Measurements from ENCODE around the gene DUSP5. TPM values are rescaled to one million over a fixed set of nuclear protein-coding genes. Genes with fewer than 3 reads are reported as not detected.

DUSP5 gene
- polyA plus RNA-seq, 3 donors = 2.0 to 65.3 (median 3.9) TPM

GRCh38 chr10:110540031-110540430 lies 42.3 kb downstream of the DUSP5 start:
- H4K20me1 ChIP-seq (ENCODE audit: insufficient read depth, low read length) = no peaks in the 10 kb centered on the region
- H3K4me2 ChIP-seq (replicated peaks; ENCODE audit: extremely low read depth, low read length, poor library complexity, severe bottlenecking) = no peak overlapping the region
- H3K27me3 ChIP-seq (ENCODE audit: control insufficient read depth in 2 of 2, insufficient read depth in 2 of 2, low read length in 2 of 2) = no peaks in the 10 kb centered on the region
- no peaks in the 10 kb centered on the region for H3K9me3 ChIP-seq (replicated peaks in 1 of 2; ENCODE audit: control insufficient read depth in 1 of 2, insufficient read depth in 1 of 2, low read length in 2 of 2)
- TF ChIP-seq CTCF (IDR thresholded peaks at IDR 0.05) = no peak
- no peaks in the 10 kb centered on the region for H3K79me2 ChIP-seq (ENCODE audit: insufficient read depth, low read length)
- peaks cover 11 to 12% of the 10 kb centered on the region in 2 donors for H3K4me1 ChIP-seq (ENCODE audit: control insufficient read depth in 1 of 2, insufficient read depth in 2 of 2, low read length in 2 of 2)
- H3K27ac Mint-ChIP-seq = no peak overlapping the region
- no CpG with 5 or more reads among the region's 1 CpG for WGBS (ENCODE audit: insufficient coverage)
- H3K36me3 ChIP-seq (replicated peaks in 1 of 2; ENCODE audit: control insufficient read depth in 1 of 2, insufficient read depth in 2 of 2, low read length in 2 of 2) = no peaks in the 10 kb centered on the region
- H3K9me3 Mint-ChIP-seq = no peaks in the 10 kb centered on the region
- no peak overlapping the region for H3K4me3 ChIP-seq (replicated peaks in 1 of 3; ENCODE audit: low read depth in 2 of 3, low read length in 3 of 3)
- peaks cover 10 to 16% (median 11%) of the 10 kb centered on the region in 3 donors for H3K27me3 Mint-ChIP-seq (ENCODE audit: low read depth in 3 of 3)
- intact Hi-C loops (cut with micrococcal nuclease) = no loop called here
- no peak for DNase-seq
- no peak overlapping the region for H3K27ac ChIP-seq (ENCODE audit: low read depth in 1 of 2, low read length in 2 of 2)
- H2AFZ ChIP-seq (ENCODE audit: insufficient read depth, low read depth, low read length, poor library complexity, severe bottlenecking) = no peak overlapping the region
- H3K4me1 Mint-ChIP-seq = peaks cover 18% of the 10 kb centered on the region
- H3K4me3 Mint-ChIP-seq = no peak overlapping the region
- no peaks in the 10 kb centered on the region for H3K36me3 Mint-ChIP-seq
- H3K9ac ChIP-seq (ENCODE audit: insufficient read depth, low read length, poor library complexity, severe bottlenecking) = no peak overlapping the region

GRCh38 chr10:110544958-110545537 lies 47.3 kb downstream of the DUSP5 start:
- no peak overlapping the region for H3K27ac ChIP-seq (ENCODE audit: low read depth in 1 of 2, low read length in 2 of 2)
- H4K20me1 ChIP-seq (ENCODE audit: insufficient read depth, low read length) = no peaks in the 10 kb centered on the region
- Mint-ChIP-seq H3K4me1 (peaks cover 2% of the 10 kb centered on the region), H3K36me3 (no peaks in the 10 kb centered on the region), H3K9me3 (no peaks in the 10 kb centered on the region), H3K4me3 (no peak overlapping the region), H3K27ac (no peak overlapping the region), H3K27me3 (ENCODE audit: low read depth in 3 of 3) (peaks cover 0 to 1% (median 0%) of the 10 kb centered on the region in 3 donors)
- H2AFZ ChIP-seq (ENCODE audit: insufficient read depth, low read depth, low read length, poor library complexity, severe bottlenecking) = no peak overlapping the region
- no peak overlapping the region for H3K4me3 ChIP-seq (replicated peaks in 1 of 3; ENCODE audit: low read depth in 2 of 3, low read length in 3 of 3)
- no peaks in the 10 kb centered on the region for H3K9me3 ChIP-seq (replicated peaks in 1 of 2; ENCODE audit: control insufficient read depth in 1 of 2, insufficient read depth in 1 of 2, low read length in 2 of 2)
- no peaks in the 10 kb centered on the region for H3K79me2 ChIP-seq (ENCODE audit: insufficient read depth, low read length)
- no peaks in the 10 kb centered on the region for H3K36me3 ChIP-seq (replicated peaks in 1 of 2; ENCODE audit: control insufficient read depth in 1 of 2, insufficient read depth in 2 of 2, low read length in 2 of 2)
- intact Hi-C loops (cut with micrococcal nuclease) = loop anchor here (5.0 kb wide), 3 partner anchors 48 to 188 kb away; partner anchors contain the start of gene DUSP5 (in 1 of the 2)
- H3K27me3 ChIP-seq (ENCODE audit: control insufficient read depth in 2 of 2, insufficient read depth in 2 of 2, low read length in 2 of 2) = no peaks in the 10 kb centered on the region
- no peak overlapping the region for H3K4me2 ChIP-seq (replicated peaks; ENCODE audit: extremely low read depth, low read length, poor library complexity, severe bottlenecking)
- no peaks in the 10 kb centered on the region for H3K4me1 ChIP-seq (ENCODE audit: control insufficient read depth in 1 of 2, insufficient read depth in 2 of 2, low read length in 2 of 2)
- no peak overlapping the region for H3K9ac ChIP-seq (ENCODE audit: insufficient read depth, low read length, poor library complexity, severe bottlenecking)
- no peak for TF ChIP-seq CTCF (IDR thresholded peaks at IDR 0.05)
- no peak for DNase-seq
